Activated effector memory CD4-positive, alpha-beta T cell treated with Interleukin-2 at 50 U/mL for 16 hours (primary cell): Measurements from ENCODE around the gene LCN10.

Experiments
- DNase-seq: peaks from one replicate; pipeline ENCODE4 v3.0.0-alpha.2; 2020

The LCN10 gene

DNA sequence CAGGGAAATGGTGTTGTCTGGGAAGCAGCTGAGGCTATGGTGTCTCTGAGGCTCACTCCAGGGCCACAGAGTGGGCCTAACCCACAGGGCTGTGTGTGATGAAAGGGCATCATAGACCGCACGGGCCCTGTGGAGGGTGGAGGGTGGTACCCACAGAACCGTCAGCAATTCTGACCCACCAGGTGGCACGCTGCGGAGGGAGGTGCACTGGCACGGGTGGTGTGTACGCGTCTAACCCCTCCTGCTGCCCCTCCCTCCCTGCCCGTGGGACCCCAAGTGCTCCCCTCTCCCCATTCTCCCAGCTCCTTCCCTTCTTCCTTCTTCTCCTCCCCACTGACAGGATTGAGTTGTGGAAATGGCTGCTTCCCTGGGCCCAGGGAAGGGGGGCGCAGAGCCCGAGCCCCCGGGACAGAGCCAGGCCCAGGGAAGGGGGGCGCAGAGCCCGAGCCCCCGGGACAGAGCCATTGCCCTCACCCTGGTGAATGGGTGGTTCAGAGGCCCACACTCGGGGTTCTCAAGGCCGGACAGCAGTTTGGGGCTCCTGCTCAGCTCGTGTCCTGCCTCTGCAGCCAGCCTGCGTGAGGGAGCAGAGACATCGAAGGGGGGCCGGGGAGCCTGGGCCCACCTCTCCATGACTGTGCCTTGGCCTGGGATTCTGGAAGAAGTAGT, 6.8 kb downstream of the LCN10 start:
- no peak for DNase-seq

DNA sequence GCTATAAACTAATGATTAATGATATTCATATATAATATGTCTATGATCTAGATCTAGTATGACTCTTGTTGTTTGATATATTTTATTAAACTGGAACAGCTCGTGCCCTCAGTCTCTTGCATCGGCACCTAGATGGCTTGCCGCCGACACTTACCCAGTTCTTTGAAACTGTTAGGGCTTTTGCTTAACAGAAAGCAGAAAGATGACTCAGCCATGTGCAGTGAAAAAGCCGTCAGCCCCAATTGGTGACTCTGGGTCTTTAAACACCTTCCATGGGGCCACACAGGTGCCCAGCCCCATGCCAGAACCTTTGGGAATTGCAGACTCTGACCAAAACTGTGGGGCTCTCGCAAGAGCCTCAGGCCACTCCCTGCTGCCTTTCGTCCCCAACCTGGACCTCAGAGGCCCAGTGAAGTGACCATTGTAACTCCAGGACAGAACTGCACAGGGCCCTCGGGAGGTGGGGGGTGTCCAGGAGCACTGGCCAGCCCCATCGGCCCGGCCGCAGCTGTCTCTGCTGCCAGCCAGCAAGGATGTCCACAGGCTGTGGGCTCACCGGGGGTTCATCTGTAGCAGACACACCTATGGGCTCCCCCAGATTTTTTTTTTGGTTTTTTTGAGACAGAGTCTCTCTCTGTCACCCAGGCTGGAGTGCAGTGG, 7.8 kb downstream of the LCN10 start:
- no peak for DNase-seq

DNA sequence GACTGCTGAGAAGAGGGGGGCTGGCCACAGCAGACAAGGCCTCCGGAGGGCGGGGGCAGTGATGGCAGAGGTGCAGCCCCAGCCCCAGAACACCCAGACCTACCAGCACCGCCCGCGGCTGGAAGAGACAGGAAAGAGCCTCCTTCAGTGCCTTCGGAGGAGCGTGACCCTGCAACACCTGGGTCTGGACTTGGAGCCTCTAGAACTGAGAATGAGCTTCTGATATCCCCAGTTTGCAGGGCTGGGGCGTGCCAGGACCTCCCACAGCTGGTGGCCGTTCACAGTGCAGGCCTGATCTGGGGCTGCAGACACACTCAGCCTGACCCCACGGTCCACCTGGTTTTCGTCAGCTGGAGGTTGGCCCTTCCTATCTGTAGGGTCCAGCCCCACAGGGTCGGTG, 9.1 kb downstream of the LCN10 start:
- DNase-seq: no peak

DNA sequence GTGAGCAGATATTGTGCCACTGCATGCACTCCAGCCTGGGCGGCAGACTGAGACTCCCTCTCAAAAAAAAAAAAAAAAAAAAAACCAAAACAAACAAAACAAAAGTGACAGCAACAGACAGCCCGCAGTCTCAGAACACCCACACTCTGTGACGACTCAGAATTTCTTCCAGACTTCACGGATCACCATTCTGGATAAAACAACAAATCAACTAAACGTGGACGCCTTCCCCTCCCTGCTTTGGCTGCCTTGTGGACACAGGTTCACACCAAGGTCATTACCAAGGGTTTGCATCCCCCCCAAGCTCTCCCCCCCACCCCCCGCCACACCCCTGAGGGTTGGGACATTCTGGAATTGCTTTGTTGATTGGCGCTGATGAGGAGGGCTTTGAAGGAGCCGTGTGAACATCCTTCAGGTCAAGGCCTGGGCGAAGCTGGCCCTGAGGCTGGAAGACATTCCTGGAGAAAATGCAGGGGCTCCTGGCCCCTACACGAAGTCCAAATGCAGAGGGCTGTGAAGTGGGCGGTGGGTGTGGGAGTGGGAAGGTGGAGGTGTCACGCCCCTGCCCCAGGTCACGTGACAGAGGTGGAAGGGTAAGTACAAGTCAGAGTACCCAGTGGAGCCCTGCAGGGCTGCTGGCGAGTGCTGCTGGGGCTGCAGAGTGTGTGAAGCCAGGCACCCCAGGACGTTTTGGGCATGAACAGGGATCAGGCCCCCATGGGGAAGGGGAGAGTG, 10.1 kb downstream of the LCN10 start:
- DNase-seq: no peak

DNA sequence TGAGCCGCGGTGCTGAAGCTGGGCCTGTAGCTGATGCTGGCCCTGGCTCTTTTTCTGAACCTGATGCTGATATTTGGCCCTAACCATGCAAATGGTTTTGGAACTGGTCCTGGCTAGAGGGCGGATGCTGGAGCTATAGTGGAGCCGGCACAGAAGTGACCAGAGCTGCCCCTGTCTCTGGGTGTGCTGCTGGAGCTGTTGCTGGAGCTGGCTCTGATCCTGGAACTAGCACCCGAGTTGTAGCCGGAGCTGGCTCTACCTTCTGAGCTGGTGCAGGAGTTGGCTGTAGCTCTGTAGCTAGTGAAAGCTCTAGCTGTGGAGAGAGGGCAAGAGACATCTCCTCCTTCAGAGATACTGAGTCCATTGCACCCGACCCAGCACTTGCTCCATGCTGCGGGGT, 12.8 kb downstream of the LCN10 start:
- DNase-seq: no peak

DNA sequence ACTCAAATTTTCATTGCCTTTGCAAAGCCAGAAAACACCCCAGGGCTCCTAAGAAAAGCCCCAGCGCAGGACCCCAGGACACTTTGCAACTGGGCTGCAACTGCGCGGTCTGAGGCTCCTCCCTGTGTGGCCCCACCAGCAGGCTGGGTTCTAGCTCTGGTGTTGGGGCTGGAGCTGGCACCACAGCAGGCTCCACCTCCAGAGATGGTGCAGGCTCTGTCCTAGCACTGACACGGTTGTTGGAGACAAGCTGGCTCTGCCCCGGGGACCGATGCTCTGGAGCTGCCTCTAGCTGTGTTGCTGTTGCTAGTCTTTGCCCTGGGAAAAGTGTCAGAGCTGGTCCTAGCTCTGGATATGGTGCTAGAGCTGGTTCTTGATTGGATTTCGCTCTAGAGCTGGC, 13.6 kb downstream of the LCN10 start:
- DNase-seq: no peak

DNA sequence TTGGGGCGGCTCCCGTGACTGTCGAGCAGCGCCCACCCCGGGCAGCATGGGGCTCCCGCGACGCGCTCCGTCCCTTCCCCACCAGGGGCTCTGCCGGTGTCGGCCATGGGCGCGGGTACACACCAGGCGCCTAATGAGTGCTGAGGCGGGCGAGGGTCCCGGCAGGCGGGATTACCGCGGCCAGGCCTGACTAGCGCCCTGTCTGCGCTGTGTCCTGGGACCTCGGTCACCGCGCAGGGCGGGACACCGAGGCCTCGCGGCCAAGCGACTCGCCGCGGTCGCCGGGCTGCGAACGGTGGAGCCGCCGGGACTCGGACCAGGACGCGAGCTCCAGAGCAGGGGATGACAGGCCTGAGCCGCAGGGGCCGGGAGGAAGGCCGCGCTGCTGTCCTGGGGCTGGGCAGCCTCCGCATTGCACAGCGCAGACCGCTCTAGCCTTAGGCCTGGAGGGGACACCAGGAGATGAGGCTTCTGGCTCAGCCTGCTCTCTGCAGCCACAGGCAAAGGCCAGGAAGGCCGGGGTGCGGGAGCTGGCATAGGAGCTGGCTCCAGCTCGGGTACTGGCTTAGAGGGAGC, 14.1 kb downstream of the LCN10 start:
- no peak for DNase-seq

DNA sequence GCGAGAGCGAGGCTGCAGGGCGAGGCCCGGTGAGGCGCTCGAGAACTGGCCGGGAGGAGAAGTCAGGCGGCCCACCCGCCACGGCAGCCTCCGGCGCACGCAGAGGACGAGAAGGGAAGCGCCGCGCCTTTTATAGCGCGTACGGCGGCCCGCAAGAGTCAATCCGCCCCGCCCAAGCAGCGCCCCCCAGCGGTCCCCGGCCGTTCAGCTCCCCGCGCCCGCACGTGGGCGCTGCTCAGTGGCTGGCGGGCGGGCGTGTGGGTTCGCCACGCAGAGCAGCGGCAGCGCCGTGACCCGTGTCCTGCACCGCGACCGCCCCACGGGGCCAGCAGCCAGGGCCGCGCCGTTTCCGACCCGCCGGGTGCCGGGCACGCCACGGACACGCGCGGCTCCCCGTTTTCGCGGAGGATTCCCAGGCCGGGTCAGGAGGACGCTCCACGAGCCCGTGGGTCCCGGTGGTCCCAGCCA, 14.6 kb downstream of the LCN10 start:
- peak; percentile 87 for DNase-seq

DNA sequence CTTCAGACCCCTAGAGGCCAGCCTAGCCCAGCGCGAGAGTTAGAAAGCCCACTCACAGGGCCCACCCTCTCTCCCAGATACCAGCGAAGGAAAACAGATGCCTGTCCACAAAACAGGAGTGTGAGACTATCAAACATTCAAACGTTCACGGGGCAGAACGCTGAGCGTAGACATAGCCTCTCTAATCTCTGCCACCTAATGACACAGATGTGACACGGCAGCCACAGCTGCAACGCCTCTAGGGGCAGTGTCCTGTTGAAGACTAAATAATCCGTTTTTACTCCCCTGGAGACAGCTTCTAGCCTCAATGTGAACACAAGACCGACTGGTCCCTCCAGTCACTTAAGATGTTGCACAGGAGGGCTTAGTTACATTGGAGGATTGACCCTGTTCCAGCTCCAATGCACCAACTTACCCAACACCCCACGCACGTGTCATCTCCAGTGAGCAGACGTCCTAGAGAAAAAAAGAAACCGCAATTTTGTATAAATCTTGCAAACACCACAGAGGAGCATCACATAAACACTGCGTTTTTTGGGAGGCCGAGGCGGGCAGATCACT, 16.0 kb downstream of the LCN10 start:
- DNase-seq: peak; percentile 19

DNA sequence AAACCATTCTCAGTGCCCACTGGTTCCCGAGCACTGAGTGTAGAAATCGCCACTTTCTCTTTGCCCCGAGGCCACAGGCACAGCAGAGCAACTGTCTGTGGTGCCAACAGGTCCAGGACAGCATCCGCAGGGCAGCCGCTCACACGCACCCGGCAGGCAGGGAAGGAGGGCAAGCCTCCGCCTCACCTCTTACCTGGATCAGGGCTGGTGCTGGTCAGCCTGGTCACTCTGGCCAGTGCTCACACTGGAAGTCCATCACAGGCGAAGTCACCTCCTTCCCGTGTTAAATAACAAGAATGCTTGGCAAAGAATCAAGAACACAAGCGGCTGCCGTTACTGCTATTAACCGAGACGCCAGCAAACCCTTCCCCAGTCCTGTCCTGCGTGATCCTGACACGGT, 16.6 kb downstream of the LCN10 start:
- DNase-seq: no peak

DNA sequence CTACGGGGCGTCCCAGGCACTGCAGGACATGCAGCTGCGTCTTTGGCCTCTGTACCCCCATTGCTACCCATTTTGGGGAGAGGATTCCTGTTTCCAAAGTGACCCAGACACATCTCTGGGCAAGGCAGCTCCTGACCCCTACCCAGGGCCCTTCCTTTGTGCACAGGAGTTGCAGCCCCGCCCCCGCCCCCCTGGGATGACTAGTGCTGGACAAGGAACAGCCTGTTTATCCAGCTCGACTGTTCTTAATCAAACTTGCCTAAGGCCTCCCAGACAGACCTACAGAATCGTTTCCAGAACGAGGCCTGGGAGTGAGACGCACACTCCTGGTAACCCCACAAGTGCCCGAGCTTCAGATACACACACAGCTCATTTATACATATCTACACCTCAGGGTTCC, 17.1 kb downstream of the LCN10 start:
- no peak for DNase-seq

DNA sequence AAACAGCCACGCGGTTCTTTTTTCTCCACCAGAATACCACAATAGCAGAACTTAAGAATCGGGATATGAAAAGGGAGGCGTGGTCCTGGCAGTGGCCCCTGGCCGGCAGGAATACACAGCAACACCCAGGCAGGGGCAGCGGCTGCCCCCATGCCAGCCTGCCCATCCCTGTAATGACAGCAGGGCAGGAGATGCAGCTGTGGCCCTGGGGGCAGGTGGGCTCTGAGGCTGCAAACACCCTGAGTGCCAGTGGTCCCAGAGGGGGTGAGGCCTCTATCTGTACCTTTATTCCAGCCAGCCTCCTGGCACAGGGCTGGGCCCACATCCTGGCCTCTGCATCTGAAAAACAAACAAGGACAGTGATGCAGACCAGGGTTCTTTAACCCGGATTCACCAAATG, 18.0 kb downstream of the LCN10 start:
- DNase-seq: no peak

DNA sequence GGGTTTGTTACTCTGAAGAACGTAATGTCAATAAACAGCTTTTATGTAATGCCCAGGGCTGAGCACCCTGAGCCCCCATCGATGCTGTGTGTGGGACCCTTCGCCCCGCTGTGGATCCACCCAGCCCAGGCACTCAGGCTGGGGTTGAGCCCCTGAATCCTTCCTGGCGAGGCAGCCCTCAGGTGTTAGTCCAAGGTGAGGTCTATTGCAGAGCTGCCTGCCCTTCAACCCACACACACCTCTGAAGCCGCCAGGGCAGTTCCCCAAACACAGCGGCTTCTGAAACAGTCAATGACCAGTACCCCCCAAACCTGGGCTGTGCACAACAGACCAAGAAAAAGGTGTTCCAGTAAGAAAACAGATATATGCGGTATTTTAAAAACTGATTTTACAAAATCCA, 18.8 kb downstream of the LCN10 start:
- no peak for DNase-seq

DNA sequence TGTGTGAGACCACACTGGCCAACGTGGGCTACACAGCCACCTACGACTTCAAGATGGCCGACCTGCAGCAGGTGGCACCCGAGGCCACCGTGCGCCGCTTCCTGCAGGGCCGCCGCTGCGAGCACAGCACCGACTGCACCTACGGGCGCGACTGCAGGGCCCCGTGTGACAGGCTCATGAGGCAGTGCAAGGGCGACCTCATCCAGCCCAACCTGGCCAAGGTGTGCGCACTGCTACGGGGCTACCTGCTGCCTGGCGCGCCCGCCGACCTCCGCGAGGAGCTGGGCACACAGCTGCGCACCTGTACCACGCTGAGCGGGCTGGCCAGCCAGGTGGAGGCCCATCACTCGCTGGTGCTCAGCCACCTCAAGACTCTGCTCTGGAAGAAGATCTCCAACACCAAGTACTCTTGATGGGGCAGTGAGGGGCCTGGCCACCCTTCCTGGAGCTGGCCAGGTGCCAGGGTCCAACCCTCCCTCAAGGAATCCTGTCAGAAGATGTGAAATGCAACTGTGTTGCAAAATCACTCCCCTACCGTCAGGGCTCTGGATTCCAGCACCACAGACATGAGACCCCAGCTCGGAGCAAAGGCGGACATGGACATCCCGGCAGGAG, 19.3 kb downstream of the LCN10 start:
- DNase-seq: no peak

DNA sequence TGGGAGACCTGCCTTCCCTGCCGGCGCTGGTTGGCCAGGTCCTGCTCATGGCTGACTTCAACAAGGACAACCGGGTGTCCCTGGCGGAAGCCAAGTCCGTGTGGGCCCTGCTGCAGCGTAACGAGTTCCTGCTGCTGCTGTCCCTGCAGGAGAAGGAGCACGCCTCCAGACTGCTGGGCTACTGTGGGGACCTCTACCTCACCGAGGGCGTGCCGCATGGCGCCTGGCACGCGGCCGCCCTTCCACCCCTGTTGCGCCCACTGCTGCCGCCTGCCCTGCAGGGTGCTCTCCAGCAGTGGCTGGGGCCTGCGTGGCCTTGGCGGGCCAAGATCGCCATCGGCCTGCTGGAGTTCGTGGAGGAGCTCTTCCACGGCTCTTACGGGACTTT, 19.8 kb downstream of the LCN10 start:
- no peak for DNase-seq

DNA sequence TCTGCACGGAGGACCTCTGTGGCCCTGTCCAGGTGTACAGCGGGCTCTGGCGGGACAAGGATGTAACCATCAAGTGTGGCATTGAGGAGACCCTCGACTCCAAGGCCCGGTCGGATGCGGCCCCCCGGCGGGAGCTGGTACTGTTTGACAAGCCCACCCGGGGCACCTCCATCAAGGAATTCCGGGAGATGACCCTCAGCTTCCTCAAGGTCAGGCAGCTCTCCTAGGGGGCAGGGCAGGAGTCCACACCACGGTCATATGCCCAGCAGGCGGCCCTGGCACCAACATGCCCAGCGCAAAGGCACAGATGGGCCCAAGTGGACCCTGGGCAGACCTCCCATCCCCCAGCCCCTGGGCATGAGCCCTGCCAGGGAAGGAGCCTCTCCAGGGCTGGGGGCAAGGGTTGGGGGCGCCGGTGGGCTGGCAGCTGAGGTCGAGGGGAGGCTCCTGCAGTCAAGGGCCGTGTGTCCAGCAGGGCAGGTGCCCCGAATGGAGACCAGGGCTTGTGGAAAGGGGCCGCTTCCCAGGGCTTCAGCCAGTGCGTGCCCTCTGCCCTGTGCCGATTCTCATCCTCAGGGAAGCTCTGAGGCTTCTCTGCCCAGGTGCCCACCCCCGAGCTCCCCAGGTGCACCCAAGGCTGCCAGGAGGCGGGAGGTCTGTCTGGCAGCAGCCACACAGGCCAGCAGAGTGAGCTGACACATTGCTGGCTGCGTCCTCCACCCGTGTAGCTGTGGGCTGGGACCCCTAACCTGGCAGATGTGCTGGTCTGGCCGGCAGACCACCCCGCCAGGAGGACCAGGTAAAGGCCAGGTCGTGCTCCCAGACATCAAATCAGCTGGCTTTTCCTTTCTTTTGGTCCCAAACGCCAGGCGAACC, 20.4 kb downstream of the LCN10 start:
- DNase-seq: no peak

DNA sequence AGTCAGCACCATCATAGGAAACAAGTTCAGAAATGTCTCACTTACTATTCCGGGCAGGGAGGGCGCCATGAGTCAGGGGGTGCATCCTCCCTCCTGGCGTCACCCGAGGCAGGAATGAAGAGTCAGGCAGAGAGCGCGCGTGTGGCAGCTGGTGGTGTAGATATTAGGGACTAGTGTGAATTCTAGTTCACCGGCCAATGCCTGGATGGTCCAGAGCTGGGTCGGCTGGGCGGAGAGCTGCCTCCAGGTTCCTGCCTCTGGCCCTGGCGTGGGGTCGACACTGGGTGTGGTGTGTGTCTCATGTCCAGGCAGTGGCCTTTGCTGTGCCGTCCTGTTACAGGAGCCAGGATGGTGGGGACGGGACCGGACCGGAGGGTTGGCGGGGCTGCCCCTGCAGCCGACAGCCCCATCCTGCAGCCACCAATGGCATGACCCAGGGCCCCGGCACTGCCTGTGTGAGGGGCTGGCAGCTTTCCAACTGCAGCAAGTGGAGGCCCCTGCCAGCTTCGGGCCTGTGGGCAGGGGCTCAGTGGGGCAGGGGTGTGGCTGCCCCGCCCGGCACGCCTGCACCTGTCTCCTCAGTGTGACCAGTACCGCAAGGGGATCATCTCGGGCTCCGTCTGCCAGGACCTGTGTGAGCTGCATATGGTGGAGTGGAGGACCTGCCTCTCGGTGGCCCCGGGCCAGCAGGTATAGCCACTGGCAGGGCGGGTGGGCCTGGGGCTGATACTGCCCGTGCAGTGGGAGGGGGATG, 21.2 kb downstream of the LCN10 start:
- no peak for DNase-seq

DNA sequence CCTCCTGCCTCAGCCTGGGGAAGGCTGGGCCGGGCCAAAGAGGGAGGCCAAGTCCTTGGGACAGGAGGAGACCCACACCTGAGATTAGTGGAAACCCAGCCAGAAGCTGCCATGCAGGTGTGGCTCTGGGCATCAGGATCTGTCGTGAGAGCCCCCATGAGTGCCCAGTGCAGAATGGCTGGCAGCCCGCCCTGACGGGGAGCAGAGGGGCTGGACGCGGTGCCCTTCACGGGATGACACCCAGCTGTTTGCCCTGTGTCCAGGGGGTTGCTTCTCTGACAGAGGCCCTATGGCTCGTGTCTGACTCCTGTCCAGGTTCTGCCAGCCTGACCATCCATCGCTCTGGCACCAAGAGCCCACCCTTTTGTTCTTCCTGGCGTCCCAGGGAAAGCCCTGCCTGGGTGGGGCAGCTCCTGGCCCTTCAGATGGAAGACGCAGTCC, 21.8 kb downstream of the LCN10 start:
- DNase-seq: no peak

DNA sequence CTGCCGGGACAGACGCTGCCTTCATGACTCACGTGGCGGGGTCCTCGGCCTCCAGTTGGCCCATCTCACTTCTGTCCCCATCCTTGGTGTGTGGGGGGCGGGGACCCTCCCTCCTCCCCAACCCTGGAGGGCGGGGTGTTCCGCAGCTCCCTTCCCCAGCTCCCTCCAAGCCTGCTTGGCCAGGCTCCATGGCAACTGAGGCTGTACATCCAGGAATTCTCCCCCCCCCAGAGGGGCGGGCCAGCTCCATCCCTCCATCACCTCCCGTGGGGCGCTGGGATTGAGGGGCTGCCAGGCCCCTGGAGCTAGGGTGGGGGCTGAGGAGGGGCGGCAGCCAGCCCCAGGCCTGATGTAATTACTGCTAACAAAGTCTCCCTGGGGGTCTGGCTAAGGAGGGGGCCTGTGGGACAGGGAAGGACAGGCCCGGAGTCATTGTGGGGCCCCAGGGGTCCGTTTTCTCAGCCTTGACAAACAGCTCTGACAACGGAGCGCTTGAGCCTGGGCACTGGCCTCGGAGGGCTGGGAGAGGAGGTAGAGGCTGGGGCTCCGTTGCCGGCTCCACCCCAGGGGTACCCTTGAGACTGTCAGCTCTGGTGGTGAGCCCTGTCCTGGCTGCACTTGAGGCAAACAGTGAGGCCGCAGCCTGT, 22.4 kb downstream of the LCN10 start:
- no peak for DNase-seq

DNA sequence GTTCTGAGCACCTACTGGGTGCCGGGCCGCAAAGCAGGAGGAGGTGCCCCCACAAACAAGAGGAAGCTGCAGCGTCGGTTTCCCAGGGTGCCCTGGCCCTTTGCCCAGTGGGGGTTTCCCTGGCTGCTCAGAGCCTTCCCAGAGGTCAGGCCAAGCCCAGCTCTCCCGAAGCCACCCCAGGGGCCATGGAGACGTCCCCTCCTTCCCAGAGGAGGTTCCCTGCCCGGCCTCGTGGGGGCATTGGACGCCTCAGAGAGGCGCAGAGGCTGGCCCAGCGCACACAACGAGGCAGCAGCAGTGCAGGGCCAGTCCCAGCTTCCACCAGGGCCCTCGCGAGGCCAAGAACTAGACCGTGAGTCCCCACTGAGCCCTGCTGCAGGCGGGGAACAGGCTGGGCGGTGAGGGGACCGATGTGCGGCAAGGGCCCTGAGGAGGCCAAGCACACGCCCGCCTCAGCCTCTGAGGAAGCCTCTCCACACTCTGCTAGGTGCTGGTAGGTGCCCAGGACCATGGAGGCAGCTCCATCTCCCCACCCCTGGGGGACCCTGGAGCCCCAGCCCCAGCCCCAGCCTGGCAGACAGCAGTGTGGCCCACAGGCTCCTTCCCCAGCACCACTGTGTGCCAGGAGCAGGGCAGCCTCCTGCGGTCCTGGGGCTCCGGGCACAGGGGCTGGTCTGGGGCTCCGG, 23.4 kb downstream of the LCN10 start:
- no peak for DNase-seq
